Measurements from ENCODE around the gene ATP8A2.

- TF ChIP-seq EZH2 (IDR thresholded peaks at IDR 0.05) (no peak), POLR2AphosphoS5 (IDR thresholded peaks at IDR 0.05; ENCODE audit: borderline replicate concordance, low read depth, low read length) (no peak)
Measured at GRCh38 chr13:25683056-25683455, 311.3 kb downstream of the ATP8A2 start.
